Measurements from ENCODE around the gene SDF4.

GRCh38 chr1:1255078-1255477 lies 23.3 kb upstream of the SDF4 start:
- TF ChIP-seq POLR2A (IDR thresholded peaks at IDR 0.05): no peak
- no peak for TF ChIP-seq CTCF (IDR thresholded peaks at IDR 0.05)

Measured in heart left ventricle (tissue), 13 donors.